ENCODE measurements around the gene ZNF282.
A peak's percentile ranks its signal among the peaks of the same experiment; 100 is the strongest.
"Not testable (repeated sequence)": the region's sequence is repeated elsewhere in the genome, so short reads cannot be mapped to it uniquely, and the experiment has no call there.

ZNF282 gene

DNA sequence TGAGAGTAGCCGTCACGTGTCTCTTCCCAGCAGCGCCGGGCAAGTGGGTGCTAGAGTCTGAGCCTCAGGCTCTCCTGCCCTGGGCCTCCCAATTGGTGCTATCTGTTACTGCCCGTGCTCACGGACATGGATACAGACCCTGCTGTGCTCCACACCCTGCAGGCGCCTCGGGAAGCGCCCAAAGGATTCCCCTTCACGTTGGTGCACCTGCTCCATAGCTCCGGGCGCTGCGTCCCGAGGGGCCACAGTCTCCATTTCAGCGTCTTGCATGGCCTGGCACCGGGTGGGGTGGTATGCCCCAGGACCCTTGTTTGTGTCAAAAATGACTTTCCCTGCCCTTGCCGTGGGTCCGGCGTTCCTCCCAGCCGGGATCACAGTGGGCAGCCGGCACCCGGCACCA, 30.3 kb downstream of the ZNF282 start:
- no peak for DNase-seq

DNA sequence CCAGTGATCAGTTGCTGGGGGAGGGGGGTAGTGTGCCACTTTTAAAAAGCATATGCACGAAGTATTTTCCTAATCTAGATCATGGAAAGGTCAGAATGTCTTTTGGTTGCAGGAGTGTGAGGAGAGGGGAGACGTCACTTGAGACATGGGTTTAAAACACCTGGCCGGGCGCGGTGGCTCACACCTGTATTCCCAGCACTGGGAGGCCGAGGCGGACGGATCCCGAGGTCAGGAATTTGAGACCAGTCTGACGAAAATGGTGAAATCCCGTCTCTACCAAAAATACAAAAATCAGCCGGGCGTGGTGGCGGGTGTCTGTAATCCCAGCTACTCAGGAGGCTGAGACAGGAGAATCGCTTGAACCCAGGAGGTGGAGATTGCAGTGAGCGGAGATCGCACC, 31.0 kb downstream of the ZNF282 start:
- DNase-seq, result not testable (repeated sequence)

DNA sequence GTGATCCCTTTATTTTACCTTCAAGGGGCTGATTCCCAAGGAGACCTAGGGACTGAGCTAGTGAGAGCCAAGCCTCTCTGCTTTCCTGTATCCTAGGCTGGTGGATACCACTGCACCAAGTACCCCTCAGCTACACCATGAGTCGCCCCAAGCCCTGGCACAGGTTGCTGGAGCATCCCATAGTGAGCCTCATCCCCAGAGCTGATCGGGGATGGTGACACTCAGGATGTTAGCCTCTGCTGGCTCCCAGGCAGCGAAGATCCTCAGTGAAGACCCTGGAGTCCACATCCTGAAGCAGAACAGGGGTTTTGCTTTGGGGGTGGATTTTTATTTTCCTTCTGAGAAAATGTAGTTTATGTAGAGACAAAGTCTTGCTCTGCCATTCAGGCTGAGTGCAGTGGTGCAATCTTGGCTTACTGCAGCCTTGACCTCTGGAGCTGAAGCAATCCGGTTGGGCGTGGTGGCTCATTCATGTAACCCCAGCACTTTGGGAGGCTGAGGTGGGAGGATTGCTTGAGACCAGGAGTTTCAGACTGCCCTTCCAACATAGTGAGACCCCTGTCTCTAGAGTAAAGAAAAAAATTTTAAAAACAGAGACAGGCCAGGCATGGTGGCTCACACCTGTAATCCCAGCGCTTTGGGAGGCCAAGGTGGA, 31.6 kb downstream of the ZNF282 start:
- DNase-seq, result no peak

DNA sequence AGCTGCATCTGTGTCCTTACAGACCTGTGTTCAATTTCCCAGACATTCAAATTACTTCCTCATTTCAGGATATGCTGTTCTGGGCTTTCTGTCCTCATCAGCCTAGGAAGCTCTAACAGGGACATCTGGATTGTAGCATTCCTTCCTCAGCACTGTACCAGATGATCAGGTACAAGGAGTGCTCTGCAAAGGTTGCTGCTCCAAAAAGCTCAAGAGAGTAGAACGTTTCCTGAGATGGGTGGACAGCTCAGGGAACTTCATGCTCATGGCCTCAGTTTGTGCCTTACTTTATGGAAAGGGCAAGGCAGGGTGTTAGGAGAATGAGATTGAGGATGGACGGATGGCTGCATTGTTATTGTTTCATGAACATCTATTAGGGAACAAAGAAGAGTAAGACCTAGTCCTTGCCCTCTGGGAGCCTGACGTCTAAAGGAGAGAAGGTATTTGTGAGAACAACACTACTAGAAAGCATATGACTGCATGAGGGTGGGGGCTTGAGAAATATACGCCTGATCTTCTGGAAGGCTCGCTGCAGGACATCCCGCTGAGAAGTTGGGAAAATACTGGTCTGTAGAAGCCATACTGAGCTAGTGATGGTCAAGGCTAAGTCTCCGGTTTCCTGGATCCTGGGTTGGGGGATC, 33.6 kb downstream of the ZNF282 start:
- DNase-seq, result no peak

DNA sequence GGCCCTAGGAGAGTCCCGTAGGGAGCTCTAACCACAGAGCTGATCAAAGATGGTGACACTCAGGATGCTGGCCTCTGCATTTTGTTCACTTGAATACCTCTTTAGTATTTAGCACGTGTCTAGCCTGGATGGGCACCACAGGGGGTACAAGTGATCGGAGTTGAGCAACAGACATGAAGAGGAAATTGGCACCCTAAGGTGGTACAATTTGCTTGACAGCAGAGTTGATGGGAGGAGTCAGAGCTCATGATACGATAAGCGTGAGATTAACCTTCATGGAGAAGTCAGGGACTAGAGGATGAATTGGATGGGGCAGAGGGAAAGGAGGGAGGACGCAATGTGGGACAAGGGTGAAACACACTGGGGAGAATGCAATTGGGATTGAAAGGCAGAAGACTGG, 34.2 kb downstream of the ZNF282 start:
- DNase-seq, result no peak

DNA sequence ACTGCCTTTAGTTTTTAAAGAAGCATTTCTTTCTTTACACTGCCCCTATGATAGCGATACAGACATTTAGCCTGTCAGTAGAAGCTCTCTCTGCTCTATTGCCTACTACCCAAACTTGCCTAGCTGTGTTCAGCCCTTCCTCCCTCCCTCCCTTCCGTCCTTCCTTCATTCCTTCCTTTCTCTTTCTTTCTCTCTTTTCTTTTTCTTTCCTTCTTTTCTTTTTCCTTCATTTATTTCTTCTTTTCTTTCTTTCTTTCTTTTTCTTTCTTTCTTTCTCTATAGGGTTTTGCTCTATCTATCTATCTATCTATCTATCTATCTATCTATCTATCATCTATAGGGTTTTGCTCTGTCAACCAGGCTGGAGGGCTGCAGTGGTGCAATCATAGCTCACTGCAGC, 37.0 kb downstream of the ZNF282 start:
- no peak for DNase-seq

DNA sequence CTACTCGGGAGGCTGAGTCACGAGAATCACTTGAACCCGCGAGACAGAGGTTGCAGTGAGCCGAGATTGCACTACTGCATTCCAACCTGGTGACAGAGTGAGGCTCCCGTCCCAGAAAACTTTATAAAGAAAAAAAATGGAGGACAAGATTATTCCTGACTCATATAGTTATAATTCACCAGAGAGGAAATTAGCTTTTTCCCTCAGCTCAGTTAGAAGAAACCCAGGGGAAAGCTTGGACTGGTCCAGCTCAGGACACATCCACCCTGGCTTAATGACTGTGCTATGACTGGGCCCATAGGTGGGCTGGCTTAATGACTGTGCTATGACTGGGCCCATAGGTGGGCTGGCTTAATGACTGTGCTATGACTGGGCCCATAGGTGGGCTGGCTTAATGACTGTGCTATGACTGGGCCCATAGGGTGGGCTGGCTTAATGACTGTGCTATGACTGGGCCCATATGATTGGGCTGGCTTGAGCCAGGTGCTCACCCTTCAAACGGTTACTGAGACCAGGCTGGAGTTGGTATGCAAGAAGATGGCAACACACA, 38.4 kb downstream of the ZNF282 start:
- DNase-seq, result peak; percentile 92

DNA sequence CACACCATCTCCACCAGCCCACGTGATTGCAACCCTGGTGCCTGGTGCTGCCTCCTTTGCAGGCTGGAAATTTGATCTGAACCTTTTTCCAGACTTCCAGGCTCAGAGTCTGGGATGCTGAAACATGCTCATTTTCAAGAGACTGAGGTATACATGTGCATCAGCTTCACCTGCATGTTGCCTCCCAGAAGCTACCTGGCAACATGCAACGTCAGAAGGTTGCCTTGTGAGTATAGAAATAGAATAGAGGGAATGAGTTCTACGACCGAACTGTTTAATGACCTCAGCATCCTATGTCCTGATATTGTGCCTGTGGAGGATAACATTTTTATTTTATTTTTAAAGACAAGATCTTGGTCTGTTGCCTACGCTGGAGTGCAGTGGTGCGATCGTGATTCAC, 42.2 kb downstream of the ZNF282 start:
- DNase-seq, result no peak

DNA sequence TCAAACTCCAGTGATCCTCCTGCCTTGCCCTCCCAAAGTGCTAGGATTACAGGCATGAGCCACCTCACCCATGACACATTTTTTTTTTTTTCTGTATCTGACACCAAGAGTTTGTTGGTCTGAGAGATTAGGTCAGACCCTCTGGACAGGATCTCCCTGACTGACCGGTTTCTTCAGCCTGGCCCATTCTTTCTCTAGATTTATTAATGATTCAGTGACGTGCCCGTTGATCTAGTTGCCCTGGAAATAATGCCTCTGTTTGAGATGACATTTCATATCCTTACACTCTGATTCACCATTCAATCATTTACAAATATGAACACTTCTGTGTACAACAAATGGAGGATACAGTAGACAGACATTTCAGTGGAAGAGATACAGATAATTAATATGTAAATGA, 42.7 kb downstream of the ZNF282 start:
- no peak for DNase-seq

DNA sequence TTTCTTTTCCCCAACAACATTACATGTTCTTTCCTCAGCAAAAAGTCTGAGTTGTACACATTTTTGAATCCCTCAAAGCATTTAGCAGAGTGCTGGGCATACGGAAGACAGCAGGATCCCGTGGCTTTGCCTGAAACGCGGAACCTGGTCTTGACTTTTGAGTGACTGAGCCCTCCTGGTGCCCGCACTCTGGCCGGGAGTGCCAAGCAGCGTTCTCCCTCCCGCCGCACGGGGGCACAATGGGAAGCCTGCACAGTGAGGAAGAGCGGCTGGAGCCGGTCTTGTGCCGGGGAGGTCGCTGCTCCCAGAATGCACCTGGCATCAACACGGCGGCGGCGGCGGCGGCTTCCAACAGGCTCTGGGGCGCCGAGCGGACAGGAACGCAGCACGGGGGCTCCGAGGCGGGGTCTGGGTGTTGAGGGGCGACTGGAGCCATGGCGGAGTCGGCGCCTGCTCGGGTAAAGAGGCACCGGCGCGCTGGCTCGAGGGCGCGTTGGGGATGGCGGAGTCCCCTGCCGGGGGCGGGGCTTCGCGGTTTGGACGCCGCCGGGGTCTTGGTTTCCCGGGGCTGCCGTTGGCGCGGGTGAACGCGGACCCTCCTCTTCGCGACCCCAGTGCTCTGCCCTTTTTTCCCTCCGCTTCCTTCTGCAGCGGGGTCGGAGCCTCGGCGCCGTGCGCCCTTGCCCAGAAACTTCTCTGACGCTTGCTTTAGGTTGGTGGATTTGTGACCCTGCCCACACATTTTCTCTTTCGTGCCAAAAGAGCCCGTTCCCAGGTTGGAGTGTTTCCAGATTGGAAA, 44.2 kb downstream of the ZNF282 start, which contains the start of gene ZNF212:
Gene ZNF212 (plus strand): TSS at position 307 of the 799 bp plus-strand sequence. CDS start 128 bp downstream, at position 435.
- DNase-seq, result peak; percentile 89

DNA sequence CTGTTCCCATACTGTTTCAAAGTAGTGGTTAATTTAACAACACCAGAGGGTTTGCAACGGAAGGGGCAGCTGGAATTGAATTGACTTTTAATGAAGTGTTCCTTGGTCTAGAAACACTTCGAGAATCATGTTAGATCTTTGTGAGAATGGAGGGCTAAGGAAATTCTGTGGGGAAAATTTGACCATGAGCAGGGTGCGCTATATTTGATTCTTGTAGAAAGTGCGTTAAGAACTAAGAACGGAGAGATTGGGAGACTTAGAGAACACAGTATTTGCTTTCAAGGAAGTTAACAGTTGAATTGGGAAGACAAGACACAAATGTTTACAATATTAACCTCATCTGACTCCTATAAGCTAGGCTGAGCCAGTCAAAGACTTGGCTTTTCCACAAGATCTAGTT, 45.3 kb downstream of the ZNF282 start:
- no peak for DNase-seq

DNA sequence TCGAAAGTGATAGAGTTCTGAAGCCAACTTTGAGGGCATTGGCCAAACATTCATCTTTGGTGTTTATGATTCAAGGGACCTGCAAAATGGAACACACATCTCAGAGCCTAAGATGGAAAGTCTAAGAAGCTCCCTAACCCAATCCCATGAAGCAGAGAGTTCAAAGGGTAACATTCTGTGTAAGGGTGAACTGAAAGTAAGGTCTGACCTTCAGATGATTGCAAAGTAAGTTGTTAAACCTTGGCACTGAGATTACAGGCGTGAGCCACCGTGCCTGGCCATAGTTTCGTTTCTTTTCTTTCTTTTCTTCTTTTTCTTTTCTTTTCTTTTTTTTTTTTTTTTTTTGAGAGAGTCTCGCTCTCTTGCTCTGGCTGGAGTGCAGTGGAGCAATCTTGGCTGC, 46.4 kb downstream of the ZNF282 start:
- no peak for DNase-seq

DNA sequence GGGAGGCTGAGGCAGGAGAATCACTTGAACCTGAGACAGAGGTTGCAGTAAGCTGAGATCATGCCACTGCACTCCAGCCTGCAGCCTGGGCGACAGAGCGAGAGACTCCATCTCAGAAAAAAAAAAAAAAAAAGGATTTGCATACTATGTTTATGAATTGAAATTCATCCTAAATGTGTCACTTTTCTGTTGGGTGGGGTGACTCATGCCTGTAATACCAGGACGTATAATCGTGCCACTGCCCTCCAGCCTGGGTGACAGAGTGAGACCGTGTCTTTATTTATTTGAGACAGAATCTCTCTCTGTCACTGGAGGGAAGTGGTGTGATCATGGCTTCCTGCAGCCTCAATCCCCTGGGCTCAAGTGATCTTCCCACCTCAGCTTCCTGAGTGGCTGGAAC, 49.9 kb downstream of the ZNF282 start:
- peak; percentile 69 for DNase-seq

DNA sequence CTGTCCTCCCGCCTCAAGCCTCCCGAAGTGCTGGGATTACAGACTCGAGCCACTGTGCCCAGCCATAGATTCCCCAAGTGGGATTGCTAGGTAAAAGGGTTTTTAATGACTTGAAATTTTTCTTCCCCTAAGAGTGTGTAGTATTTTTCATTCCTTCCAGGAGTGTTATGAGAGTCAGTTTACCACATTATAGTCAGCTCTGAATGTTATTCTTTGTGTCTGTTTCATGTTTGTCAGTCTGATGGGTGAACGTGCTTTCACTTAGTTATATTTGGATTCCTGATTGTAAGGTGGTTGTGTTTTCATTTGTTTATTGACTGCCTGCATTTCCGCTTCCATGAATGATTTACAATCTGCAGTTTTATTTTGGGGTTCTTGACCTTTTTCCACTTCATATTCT, 50.4 kb downstream of the ZNF282 start:
- DNase-seq, result no peak

DNA sequence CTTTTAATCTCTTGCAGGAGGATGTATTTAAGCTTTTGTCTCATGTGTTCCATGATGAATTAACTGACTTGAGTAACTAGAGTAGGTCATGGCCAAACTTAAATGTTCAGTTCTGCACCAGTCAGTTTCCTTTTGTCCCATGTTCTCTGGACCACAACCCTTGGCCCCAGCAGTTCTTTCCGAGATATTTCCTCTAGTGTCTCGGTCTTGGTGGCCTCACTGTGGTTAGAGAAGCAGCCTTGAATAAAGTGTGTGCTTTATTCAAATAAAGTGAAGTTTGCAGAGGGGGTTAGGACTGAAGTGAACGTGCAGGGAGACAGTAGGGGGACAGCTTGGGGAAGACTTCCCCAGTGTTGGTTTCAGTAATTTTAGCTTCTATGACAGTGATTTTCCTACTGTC, 53.4 kb downstream of the ZNF282 start:
- DNase-seq, result no peak

DNA sequence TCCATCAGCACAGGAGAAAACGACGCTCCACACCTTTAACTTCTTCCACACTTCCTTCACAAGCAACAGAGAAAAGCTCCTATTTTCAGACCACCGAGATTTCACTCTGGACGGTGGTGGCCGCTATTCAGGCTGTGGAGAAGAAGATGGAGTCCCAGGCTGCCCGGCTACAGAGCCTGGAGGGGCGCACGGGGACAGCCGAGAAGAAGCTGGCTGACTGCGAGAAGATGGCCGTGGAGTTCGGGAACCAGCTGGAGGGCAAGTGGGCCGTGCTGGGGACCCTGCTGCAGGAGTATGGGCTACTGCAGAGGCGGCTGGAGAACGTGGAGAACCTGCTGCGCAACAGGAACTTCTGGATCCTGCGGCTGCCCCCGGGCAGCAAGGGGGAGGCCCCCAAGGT, 54.8 kb downstream of the ZNF282 start:
- not testable (repeated sequence) for DNase-seq

DNA sequence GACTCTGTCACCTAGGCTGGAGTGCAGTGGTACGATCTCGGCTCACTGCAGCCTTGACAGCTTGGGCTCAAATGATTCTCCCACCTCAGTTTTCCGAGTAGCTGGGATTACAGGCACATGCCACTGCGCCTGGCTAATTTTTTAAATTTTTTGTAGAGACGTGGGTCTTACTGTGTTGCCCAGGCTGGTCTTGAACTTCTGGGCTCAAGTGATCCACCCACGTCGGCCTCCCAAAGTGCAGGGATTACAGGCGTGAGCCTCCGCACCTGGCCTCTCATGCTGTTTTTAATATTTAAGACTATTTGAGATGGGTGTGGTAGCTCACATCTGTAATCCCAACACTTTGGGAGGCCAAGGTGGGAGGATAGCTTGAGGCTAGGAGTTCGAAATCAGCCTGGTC, 56.2 kb downstream of the ZNF282 start:
- DNase-seq, result not testable (repeated sequence)

DNA sequence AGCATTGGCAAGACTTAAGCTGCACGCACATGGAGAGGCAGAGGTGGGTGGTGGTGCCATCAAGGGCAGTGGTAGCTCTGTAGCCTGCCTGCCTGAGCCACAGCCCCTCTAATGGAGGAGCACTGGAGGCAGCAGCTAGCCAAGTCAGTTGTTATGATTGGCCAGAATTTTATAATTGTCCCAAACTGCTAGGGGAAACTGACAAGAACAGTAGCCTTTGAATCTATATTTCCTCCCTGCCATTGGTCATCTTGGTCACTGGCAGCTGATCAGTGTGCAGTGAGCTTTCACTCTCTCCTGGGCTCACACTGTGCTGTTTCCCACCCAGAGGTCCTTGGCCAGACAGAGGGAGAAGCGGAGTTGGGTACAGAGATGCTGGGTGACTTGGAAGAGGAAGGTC, 57.0 kb downstream of the ZNF282 start:
- DNase-seq, result no peak

DNA sequence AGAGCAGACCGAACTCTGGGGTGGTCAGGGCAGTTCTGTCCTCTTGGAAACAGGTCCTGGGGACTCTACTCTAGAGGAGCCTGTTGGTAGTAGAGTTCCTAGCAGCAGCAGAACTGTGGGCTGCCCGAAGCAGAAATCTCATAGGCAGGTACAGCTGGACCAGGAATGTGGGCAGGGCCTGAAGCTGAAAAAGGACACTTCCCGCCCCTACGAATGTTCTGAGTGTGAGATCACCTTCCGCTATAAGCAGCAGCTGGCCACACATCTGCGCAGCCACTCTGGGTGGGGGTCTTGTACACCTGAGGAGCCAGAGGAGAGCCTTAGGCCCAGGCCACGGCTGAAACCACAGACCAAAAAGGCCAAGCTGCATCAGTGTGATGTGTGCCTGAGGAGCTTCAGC, 58.3 kb downstream of the ZNF282 start:
- no peak for DNase-seq

DNA sequence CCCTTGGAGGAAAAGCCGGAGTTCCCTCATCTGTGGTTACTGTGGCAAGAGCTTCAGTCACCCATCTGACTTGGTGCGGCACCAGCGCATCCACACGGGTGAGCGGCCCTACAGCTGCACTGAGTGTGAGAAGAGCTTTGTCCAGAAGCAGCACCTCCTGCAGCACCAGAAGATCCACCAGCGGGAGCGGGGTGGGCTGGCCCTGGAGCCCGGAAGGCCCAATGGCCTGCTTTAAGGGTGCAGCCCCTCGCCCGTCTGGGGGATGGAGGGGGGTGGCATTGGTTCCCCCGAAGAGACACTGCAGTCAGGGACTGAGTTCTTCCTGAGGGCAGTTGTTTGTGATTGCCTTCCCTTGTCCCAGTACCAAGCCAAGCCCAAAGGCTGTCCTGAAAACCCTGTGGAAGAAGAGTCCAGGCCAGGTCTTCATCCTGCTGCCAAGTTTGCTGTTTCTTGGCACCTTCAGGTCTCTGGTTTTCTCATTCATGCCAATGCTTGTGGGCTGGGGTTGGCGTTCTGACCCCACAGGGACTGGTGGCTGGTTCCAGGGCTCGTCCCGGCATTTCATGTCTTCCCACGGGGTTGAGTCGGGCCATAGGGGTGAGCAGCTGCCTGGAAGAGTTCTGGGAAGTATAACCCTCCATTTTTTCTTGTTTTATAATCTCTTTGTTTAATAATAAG, 59.0 kb downstream of the ZNF282 start:
- DNase-seq, result no peak

DNA sequence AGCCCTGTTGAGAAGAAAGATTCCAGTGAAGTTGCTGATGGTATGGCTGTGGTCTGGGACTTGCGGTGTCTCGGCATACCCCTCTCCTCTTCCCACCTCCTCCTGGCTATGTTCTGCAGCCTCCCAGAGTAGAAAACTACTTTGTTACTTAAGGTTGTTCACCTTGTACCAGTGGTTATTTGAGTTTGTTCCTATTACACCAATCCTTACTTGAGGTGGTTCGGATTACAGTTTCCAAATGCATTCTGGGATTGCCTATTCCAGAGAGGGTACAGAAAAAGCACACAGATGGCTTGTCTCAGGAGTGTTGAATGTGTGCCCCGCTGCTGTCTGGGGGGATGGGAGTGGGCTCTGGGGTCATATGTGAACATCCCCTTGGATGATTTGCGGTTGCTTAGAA, 59.8 kb downstream of the ZNF282 start:
- DNase-seq, result no peak

DNA sequence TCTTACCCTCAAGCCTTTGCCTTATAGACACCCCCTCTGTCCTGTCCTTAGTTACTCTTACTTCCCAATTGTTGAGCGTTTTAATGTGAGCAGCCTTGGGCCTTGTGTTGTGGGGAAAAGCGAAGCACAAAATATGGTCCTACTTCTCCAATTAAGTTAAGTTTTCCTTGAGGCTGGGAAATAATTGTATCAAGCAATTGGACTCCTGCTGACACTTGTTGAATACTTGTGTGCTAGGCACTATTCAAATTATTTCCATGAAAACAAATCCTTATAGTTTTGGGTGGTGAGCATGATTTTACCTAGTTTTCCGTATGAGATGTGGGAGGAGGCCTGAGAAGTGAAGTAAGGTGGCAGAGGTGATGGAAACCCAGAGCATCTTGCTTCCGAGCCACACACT, 61.2 kb downstream of the ZNF282 start:
- no peak for DNase-seq

DNA sequence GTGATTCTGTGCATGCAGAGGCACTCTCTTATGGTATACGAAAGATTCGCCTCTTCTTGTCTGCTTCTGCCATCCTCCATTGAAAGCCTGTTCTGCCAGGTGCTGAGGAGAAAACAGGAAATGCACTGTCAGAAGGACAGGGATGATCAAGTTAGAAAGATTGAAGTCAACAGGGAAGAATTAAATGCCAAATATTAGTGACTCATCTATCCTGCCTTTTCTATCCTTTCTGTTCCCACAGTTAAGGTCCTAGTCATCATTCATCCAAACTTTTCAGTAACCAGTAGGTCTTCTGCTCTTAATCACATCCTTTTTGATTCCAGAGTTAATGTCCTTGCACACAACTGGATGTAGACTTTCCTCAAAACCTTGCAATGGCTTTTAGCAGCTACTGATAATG, 61.8 kb downstream of the ZNF282 start:
- DNase-seq, result peak; percentile 45

Data from EL (cell line).